Astrocyte of the spinal cord (primary cell): Measurements from ENCODE around the gene FCHSD2.

ENCODE experiments used
- DNase-seq: peaks from one replicate; pipeline ENCODE4 v3.0.0; 2011; ENCODE audit warnings: low read depth, low spot score
- H3K4me3 ChIP-seq: 2 replicates; pipeline ENCODE4 v1.5.1; 2011; ENCODE audit warnings: low read depth, mild to moderate bottlenecking, low read length, moderate library complexity
- in situ Hi-C: cut with HindIII; loops from 2 replicates; pipeline ENCODE4 v1.10.0; 2017; ENCODE audit warnings: low sequenced_read_pairs
- TF ChIP-seq, protein P1 (sequence below): IDR thresholded peaks from 2 replicates; pipeline ENCODE4 v1.5.1; 2012; ENCODE audit warnings: low read depth, mild to moderate bottlenecking, low read length, inconsistent platforms

Gene FCHSD2

GRCh38 chr11:72788241-72788640, 353.9 kb downstream of the FCHSD2 start:
- in situ Hi-C loops, result no loop called here
- TF ChIP-seq, protein P1, sequence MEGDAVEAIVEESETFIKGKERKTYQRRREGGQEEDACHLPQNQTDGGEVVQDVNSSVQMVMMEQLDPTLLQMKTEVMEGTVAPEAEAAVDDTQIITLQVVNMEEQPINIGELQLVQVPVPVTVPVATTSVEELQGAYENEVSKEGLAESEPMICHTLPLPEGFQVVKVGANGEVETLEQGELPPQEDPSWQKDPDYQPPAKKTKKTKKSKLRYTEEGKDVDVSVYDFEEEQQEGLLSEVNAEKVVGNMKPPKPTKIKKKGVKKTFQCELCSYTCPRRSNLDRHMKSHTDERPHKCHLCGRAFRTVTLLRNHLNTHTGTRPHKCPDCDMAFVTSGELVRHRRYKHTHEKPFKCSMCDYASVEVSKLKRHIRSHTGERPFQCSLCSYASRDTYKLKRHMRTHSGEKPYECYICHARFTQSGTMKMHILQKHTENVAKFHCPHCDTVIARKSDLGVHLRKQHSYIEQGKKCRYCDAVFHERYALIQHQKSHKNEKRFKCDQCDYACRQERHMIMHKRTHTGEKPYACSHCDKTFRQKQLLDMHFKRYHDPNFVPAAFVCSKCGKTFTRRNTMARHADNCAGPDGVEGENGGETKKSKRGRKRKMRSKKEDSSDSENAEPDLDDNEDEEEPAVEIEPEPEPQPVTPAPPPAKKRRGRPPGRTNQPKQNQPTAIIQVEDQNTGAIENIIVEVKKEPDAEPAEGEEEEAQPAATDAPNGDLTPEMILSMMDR, result no peak
- no peak for DNase-seq
- no peak overlapping the region for H3K4me3 ChIP-seq

GRCh38 chr11:72787216-72788104, 354.7 kb downstream of the FCHSD2 start:
- no peak overlapping the region for H3K4me3 ChIP-seq
- no peak for DNase-seq
- in situ Hi-C loops, result no loop called here
- TF ChIP-seq, protein P1, result no peak
